HG03135 (cell line): ENCODE measurements around the gene YBX3.

ENCODE experiments used
- ATAC-seq: cut with Tn5 transposase; IDR thresholded peaks from one replicate; pipeline ENCODE4 v1.9.1; 2021; ENCODE audit warnings: mild to moderate bottlenecking, moderate library complexity; ENCODE audit not compliant: unreplicated experiment

Gene YBX3

DNA sequence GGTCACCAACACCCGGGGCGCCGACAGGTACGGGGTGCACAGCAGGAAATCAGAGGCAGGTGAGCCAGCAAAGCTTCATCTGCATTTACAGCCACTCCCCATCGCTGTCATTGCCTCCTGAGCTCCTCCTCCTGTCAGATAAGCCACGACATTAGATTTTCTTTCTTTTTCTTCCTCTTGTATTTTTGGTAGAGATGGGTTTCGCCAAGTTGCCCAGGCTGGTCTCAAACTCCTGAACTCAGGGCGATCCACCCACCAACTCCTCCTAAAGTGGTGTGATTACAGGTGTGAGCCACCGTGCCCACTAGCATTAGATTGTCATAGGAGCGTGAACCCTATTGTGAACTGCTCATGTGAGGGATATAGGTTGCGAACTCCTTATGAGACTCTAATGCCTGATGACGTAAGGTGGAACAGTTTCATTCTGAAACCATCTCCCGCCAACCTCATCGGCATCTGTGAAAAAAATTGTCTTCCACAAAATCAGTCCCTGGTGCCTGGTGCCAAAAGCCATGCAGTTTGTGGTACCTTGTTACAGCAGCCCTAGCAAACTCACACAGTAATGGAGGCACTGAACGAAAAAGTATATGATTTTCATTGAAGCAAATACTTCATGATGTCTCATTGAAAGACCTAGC, 50.8 kb downstream of the YBX3 start:
- no peak for ATAC-seq

DNA sequence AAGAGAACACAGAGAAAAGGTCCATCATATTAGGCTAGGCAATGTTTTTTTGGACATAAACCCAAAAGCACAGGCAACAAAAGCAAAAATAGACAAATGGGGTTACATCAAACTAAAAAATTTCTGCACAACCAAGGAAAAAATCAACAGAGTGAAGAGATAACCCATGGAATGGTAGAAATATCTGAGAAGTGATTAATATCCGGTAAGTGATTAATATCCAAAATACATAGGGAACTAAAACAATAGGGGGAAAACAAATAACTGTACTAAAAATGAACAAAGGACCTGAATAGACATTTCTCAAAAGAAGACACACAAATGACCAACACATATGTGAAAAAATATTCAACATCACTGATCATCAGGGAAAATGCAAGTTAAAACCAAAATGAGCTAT, 53.6 kb downstream of the YBX3 start:
- ATAC-seq: no peak

DNA sequence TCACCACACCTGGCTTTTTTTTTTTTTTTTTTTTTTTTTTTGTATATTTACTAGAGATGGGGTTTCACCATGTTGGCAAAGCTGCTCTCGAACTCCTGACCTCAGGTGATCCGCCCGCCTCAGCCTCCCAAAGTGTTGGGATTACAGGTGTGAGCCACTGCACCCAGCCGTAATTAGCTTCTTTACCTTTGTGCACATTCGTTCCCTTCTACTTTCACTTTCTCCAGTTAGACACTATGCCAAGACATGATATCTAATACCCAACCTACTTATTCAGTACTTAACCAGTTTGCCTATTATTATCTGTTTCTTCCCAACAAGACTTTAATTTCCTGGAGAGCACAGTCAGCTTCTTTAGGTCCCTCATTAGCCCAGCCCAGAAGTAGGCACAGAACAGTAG, 54.6 kb downstream of the YBX3 start:
- no peak for ATAC-seq

GRCh38 chr12:10667581-10667980, 55.5 kb downstream of the YBX3 start:
- no peak for ATAC-seq

GRCh38 chr12:10664499-10664898, 58.6 kb downstream of the YBX3 start:
- ATAC-seq: no peak

- no peak for ATAC-seq
These were observed 59.3 kb downstream of the YBX3 start for GRCh38 chr12:10663869-10664268.

GRCh38 chr12:10661338-10661737, 61.8 kb downstream of the YBX3 start:
- no peak for ATAC-seq

DNA sequence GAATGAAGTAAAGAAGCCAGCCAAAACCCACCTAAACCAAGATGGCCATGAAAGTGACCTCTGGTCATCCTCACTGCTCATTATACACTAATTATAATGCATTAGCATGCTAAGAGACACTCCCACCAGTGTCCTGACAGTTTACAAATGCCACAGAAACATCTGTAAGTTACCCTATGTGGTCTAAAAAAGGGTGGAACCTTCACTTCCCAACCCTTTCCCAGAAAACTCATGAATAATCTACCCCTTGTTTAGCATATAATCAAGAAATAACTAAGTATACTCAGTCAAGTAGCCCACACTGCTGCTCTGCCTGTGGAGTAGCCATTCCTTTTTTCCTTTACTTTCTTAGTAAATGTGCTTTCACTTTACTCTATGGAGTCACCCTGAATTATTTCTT, 69.1 kb downstream of the YBX3 start:
- no peak for ATAC-seq

DNA sequence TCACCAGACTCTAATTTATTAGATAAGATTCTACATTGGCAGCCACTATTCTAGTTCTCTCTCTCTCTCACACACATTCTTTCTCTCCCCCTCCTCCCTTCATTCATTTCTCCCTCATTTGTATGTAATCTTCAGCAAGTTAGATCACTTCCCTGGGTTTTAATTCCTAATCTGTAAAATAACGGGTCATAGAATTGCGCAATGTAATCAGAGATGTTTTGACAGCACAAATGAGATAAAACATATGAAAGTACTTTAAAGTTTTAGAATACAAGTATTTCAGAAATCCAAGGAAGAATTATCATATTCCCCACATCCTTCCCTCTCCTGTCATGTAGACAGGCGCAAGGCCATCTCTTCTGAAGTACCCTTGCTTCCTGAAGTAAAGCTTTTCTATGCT, 70.9 kb downstream of the YBX3 start:
- no peak for ATAC-seq
